ENCODE results near the gene FBXL12. TPM values are rescaled to one million over a fixed set of nuclear protein-coding genes. Genes with fewer than 3 reads are reported as not detected.
"Not testable (repeated sequence)": the region's sequence is repeated elsewhere in the genome, so short reads cannot be mapped to it uniquely, and the experiment has no call there.

The FBXL12 gene
- 13.1 TPM for total RNA-seq

DNA sequence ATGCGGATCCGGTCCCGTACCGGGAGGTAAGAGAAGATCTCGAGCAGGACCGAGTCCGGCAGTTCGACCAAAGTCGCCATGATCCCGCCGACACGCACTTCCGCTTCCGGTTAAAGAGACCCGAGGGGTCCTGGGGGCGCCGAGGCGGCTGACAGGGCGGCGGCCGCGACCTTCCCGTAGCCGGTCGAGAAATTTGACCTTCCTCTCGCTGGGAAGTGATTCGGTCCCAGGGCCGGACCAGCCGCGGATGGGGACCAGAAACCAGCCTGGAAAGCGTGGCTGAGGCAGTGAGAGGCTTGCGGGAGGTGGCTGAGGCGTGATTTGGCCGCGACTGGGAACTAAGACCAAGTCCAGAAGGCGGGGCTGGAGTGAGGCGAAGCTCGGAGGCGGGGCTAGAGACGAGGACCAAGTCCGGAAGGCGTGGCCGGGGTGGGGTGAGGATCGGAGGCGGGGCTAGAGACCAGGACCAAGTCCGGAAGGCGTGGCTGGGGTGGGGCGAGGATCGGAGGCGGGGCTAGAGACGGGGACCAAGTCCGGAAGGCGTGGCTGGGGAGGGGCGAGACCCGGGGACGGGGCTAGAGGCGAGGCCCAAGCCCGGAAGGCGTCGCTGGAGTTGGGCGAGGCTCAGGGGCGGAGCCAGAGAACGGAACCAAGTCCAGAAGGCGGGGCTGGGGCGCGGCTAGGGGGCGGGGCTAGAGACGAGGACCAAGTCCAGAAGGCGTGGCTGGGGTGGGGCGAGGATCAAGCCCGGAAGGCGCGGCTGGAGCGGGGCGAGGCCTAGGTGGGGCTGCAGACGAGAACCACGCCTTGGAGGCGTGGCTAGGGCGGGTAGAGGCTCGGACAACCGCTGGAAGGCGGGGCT is at the start of gene FBXL12:
Gene FBXL12, minus strand, starts transcription at position 346 of the 862 bp plus-strand sequence. Its CDS starts 266 bp downstream, at position 80.
- DNase-seq, result peak; percentile 100

DNA sequence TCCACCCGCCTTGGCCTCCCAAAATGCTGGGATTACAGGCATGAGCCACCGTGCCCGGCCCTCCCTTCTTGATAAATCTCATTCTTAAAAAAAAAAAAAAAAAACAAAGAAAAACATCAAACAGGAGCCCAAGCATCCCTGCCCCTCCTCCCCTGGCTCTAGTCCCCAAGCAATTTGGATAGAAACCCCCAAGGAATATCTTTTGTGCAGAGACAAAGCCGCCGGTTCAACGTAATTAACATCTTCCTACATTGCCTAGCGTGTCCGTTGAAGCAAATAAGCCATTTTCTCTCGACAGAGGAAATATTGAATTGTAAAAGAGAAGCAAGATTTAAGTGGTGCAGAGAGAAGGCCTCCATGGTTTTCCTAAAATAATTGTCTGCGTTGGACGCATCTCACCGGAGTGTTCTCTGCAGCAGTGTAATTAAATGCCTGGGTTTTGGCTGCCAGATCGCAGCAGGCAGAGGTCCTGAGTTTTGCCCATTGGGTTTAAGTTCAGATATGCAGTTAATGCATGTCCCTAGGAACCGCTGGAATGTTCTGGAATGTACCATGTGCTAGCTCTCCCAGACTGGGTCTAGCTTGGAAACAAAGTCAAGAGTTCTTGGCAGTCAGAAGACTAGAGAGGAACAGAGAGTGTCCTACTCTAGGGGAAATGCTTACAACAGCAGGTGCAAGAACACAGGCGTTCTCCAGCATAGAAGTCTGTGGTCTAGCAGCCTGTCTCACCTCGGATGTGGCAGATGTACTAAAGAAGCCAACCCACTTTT is 47.0 kb upstream of the FBXL12 start:
- peak; percentile 29 for DNase-seq

- DNase-seq, result no peak
These were observed 44.9 kb upstream of the FBXL12 start for GRCh38 chr19:9863759-9864158.

DNA sequence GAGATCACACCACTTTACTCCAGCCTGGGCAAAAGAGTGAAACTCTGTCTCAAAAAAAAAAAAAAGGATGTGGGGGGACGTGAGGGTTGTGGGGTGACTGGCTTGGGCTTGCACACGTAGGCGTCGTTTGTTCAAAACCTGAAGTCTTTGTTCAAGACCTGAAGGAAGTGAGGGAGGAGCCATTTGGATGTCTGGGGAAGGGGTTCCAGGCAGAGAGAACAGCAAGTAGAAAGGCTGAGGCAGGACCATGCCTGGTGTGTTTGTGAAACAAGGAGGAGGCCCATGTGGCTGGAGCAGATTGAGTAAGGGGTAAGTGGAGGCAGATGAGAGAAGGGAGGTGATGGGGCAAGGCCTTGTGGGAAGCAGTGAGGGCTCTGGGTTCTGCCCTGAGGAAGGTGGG is 44.1 kb upstream of the FBXL12 start:
- DNase-seq, result no peak

DNA sequence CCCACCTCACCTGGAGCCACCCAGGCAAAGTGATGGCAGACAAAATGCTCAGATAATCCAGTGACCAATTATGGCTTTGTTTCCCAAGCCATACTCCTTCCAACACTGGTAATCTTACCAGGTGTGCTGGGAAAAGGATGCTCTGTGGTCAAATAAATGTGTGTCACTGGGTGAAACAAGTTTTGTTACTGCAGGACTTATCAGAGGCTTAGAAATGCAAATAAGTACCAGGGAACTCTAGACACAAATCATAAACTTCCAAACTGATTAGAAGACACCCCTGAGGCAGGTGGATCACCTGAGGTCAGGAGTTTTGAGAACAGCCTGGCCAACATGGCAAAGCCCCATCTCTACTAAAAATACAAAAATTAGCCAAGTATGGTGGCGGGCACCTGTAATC is 42.6 kb upstream of the FBXL12 start:
- no peak for DNase-seq

DNA sequence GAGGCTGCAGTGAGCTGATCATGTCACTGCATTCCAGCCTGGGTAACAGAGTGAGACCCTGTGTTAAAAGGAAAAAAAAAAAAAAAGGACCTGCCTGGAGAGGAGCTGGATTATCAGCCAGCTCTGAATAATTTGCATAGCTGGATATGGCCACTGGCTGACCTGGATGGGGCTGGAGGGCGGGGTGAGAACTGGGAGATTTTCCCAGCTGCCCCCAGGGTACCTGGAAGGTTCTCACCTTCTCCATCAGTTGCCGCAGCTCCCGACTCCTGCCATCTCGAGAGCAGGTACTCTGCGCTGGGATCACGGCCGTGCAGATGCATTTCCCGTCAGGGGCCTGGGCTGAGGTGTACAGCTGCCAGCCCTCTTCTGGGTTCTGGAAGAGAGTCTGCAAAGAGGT is 41.5 kb upstream of the FBXL12 start:
- no peak for DNase-seq

- no peak for DNase-seq
These were observed 39.9 kb upstream of the FBXL12 start for GRCh38 chr19:9858766-9859165.

DNA sequence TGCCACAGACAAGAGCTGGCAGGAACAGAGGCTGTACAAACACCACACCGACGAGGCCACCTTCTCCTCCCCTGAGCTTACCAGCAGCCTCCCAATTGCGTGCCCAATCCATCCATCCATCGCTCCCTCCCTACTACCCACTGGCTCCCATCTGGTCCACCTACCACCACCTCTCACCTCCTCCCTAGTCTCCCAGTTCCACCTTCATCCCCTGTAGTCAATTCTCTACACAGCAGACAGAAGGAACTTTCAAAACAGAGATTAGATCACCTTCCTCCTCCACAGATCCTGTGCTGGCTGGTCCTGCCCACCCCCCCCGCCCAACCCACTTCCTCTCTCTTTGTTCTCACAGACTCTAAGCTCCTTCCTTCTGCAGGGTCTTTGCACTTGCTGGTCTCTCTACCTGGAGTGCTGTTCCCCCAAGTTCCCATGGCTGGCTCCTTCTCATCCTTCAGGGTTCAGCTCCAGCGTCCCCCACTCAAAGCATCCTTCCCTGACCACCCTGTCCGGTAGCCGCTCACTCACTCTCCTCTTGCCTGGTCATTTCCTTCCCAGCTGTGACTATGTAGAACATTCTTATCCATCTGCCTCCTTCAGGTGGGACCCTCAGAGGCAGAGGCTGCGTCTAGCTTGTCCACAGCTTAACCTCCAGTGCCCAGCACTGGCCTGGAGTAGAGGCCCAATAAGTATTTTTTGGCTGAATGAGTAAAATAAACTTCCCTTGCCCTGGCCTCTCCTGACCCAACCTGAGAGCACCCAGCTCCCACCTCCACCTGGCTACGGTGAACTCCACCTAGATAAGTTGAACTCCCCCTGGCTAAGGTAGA is 39.3 kb upstream of the FBXL12 start:
- no peak for DNase-seq

DNA sequence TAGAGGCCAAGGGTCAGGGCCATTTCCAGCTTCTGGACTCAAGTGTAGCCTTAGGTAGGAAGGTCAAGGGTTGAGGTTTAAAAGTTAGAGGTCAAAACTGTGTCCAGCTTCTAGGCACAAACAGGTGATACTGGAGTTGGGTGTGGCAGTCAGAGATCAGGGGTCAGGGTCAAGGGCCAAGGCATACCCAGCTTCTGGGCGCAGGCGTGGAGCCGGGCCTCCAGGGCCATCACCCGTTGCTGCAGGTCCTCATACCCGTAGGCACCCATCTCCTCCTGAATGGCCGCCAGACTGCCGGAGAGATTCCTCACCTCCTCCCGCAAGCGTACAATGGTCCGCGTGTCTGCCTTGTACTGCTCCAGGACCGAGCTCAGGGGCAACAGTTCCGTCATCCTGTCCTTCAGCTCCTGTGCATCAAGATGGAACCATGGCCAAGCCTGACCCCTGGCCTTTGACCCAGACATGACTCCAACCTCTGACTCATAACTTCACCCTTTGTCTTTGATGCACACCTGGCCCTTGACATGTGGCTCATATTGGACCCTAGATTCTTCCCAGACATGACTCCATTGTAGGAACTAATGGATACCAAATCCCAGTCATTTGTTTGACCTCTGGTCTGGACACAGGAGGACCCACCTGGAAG is 38.3 kb upstream of the FBXL12 start:
- no peak for DNase-seq

DNA sequence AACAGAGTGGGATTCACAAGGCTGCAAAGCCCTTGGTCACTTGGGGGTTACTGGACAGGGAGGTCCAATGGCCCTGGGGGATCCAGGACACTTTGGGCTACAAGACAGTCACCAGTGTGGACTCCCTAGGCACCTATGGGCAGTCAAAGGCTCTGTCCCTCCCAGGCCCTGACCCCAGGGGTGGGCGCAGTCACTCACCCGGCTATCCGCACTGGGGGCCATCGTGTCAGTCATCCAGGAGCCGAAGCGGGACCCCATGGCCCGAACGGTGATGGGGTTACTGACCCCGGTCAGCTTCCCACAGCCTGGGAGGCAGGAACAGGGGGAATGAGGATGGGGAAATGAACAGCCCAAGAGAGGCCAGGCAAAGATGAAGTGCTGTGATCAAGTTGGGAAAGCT is 37.7 kb upstream of the FBXL12 start:
- DNase-seq, result no peak

GRCh38 chr19:9854282-9854846 is 35.5 kb upstream of the FBXL12 start:
- DNase-seq, result no peak

GRCh38 chr19:9850235-9850959 is 31.5 kb upstream of the FBXL12 start:
- DNase-seq, result no peak

DNA sequence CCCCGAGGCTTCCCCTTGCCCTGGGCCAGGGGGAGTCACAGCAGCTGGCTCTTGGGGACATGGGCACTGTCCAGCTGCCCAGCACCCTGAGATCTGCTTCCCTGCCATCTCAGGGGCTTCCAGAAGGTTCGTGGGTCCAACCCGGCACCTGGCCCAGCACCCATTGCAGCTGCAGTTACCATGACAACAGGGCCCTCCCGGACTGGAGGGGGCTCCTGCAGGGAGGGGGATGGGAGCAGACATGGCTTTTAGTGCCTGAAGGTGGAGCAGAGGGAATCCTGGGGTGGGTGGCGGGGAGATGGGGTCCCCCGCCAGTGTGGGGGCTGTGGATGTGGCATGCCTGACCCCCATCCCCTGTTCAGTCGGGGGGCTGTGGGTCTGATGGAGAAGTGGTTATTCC is 30.9 kb upstream of the FBXL12 start:
- no peak for DNase-seq

- DNase-seq, result no peak
These were observed 29.9 kb upstream of the FBXL12 start for GRCh38 chr19:9848762-9849161.

GRCh38 chr19:9848060-9848459 is 29.2 kb upstream of the FBXL12 start:
- DNase-seq, result no peak

DNA sequence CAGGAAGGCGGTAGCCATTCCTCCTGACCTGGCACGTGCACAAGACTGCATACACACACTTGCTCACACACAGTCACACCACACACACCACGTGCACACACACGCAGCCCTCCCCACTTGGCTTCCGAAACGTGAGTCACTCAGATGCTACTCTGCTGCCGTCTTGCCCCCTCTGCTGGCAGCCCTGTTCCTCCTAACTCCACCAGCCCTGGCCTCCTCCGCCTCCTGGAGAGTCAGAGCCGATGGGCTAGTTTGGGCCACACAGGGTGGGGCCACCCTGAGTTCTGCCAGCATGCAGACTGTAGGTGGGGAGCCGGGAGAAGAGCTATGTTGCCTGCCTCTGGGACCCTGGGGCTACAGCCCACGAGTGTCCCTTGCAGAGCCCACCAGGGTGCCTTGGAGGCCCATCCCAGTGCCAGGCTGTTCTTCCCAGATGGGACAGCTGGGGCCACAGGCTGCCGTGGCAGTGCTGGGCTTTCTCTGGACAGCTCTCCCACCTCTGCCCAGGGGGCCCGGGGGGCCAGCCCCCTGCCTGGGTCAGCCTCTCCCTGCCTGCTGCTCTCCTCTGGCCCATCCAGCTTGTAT is 28.3 kb upstream of the FBXL12 start:
- DNase-seq, result peak; percentile 69

GRCh38 chr19:9843626-9844273 is 24.9 kb upstream of the FBXL12 start:
- not testable (repeated sequence) for DNase-seq

- no peak for DNase-seq
These were observed 24.2 kb upstream of the FBXL12 start for GRCh38 chr19:9842834-9843625.

- DNase-seq, result no peak
These were observed 20.5 kb upstream of the FBXL12 start for GRCh38 chr19:9839415-9839814.
